ENCODE results near the gene PIK3CD.

PIK3CD gene

DNA sequence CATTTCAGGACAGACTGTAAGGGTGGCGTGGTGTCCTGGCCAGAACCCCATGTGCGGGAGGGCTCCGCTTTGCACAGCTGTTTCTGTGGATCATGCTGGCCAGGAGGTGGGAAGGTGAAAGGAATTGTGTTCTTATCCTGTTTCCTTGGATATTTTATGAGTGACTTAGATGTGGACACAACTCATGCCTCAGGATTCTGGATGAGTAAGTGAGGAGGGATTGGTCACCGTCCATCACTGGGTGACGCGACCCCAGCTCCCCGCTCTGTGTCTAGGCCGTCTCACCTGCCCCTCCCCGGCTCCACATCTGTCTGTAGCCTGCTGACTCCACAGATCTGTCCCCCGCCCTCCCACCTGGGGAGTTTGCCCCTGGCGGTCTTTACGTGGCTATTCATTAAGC lies 48.8 kb downstream of the PIK3CD start:
- TF ChIP-seq, protein P1, sequence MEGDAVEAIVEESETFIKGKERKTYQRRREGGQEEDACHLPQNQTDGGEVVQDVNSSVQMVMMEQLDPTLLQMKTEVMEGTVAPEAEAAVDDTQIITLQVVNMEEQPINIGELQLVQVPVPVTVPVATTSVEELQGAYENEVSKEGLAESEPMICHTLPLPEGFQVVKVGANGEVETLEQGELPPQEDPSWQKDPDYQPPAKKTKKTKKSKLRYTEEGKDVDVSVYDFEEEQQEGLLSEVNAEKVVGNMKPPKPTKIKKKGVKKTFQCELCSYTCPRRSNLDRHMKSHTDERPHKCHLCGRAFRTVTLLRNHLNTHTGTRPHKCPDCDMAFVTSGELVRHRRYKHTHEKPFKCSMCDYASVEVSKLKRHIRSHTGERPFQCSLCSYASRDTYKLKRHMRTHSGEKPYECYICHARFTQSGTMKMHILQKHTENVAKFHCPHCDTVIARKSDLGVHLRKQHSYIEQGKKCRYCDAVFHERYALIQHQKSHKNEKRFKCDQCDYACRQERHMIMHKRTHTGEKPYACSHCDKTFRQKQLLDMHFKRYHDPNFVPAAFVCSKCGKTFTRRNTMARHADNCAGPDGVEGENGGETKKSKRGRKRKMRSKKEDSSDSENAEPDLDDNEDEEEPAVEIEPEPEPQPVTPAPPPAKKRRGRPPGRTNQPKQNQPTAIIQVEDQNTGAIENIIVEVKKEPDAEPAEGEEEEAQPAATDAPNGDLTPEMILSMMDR (IDR thresholded peaks at IDR 0.05), result no peak

DNA sequence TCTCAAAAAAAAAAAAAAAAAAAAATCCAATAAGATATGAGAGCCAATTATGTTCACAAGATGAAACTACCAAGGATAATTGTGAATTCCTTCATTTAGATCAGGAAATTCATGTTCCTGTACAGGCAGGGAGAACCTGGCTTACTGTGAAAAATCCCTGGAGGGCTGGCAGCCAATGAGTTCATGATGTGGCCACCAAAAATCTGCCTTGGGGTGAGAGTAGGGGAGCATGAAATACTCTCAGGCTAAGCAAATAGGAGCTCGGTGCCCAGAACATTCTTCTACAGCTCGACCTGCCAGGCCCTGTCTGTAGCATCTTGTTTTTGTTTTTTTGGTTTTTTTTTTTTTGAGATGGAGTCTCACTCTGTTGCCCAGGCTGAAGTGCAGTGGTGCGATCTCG lies 50.1 kb downstream of the PIK3CD start:
- TF ChIP-seq, protein P1 (IDR thresholded peaks at IDR 0.05), result no peak

DNA sequence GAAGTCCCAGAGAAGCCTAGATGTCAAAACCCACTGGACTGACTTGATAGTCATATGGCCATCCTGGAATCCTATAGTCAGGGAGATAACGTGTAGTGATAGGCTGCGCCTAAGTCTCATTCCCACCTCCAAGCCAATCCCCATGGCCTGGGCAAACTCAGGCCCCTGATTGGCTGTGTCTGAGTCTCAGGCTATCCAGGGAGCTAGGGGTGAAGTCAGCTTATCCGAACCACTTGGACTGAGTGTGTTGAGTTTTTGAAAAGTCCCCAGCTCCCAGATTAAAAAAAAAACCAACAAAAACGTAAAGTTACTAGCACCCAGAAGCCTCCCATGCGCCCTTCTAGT lies 51.6 kb downstream of the PIK3CD start:
- TF ChIP-seq, protein P1 (IDR thresholded peaks at IDR 0.05), result no peak

DNA sequence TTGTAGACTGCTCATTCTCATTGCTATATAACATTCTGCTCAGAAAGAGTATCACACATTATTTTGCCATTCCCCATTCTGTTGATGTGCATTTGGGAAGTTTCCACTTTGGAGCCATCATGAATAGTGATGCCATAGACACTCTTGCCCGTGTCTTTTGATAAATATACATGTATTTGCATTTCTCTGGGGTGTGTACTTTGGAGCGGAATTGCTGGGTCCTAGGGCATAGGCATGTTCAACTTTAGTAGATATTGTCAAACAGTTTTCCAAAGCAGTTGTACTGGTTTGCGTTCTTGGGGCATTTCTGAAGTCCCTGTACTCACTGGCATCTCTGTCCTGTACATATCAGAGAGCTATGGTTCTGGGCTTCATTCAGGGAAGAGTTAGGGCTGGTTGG lies 52.1 kb downstream of the PIK3CD start:
- TF ChIP-seq, protein P1 (IDR thresholded peaks at IDR 0.05), result no peak

DNA sequence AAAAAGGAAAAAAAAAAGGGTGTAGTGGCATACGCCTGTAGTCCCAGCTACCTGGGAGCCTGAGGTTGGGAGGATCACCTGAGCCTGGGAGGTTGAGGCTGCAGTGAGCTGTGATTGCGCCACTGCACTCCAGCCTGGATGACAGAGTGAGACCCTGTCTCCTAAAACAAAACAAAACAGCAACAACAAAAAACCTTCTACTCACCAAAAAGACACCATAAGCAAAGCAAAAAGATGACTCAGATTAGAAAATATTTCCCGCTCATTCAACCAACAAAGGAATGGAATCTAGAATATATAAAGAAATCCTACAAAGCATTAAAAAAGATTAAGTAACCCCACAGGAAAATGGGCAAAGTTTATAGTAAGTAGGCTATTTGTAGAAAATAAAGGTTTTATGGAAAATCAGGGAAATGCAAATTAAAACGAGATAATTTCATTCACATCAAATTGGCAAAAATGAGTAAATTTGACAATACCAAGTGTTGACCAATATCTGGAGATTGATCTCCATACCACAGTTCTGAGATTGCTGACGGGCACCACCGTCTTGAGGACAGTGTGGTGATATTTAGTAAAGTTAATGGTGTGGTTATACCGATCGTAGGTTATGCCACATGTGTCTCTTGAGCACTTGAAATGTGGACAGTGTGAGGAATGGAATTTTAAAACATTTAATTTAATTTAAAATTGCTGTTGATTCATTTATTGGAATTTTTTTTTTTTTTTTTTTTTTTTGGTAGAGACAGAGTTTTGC lies 54.0 kb downstream of the PIK3CD start:
- TF ChIP-seq, protein P1 (IDR thresholded peaks at IDR 0.05), result no peak

DNA sequence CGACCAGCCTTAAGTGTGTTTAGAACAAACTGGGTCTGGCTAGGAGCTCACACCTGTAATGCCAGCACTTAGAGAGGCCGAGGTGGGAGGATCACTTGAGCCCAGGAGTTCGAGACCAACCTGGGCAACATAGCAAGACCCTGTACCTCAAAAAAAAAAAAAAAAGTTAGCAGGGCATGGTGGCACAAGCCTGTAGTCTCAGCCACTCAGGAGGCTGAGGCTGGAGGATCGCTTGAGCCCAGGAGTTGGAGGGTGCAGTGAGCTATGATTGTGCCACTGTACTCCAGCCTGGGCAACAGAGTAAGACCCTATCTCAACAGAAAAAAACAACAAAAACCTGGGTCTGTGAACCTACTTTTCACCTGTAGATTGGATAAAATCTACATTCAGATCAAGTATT lies 54.6 kb downstream of the PIK3CD start:
- TF ChIP-seq, protein P1 (IDR thresholded peaks at IDR 0.05), result no peak

DNA sequence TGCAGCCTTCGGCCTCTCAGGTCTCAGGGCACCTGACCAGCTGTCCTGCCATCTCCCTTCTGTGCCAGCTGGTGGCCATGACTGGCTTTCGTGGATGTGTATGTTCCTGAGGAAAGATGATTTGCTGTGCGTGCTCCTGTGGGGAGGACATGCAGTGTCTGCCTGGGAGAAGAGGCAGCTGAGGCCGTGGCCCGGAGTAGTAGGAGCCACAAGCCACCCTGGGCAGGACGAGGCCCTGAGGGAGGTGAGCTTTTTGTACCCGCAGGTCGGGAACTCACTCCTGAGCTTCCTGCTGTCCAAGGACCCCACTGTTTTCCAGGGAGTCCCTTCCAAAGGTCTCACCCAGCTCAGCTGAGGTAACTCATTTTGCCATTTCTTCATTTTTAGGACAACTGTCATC lies 58.5 kb downstream of the PIK3CD start:
- TF ChIP-seq, protein P1 (IDR thresholded peaks at IDR 0.05), result no peak

Data from LNCAP (cell line).